ENCODE data around the gene INSM1.

Gene INSM1

GRCh38 chr20:20406306-20406705 lies 38.4 kb downstream of the INSM1 start:
- TF ChIP-seq CTCF (IDR thresholded peaks at IDR 0.05; ENCODE audit: low read depth, low read length, missing control alignments): no peak
- in situ Hi-C loops (cut with HindIII; ENCODE audit: low sequenced_read_pairs): no loop called here
- DNase-seq (ENCODE audit: low read depth): no peak
- no peak overlapping the region for H3K4me3 ChIP-seq (ENCODE audit: low read depth, low read length)

- peak; percentile 26 for TF ChIP-seq CTCF (IDR thresholded peaks at IDR 0.05; ENCODE audit: low read depth, low read length, missing control alignments)
- peak; percentile 11 for DNase-seq (ENCODE audit: low read depth)
- H3K4me3 ChIP-seq (ENCODE audit: low read depth, low read length): no peak overlapping the region
- in situ Hi-C loops (cut with HindIII; ENCODE audit: low sequenced_read_pairs): no loop called here
Observed at GRCh38 chr20:20407891-20408805, 40.2 kb downstream of the INSM1 start.

- no peak for TF ChIP-seq CTCF (IDR thresholded peaks at IDR 0.05; ENCODE audit: low read depth, low read length, missing control alignments)
- in situ Hi-C loops (cut with HindIII; ENCODE audit: low sequenced_read_pairs): no loop called here
- no peak overlapping the region for H3K4me3 ChIP-seq (ENCODE audit: low read depth, low read length)
- DNase-seq (ENCODE audit: low read depth): no peak
Observed at GRCh38 chr20:20409331-20409730, 41.4 kb downstream of the INSM1 start.

- no peak overlapping the region for H3K4me3 ChIP-seq (ENCODE audit: low read depth, low read length)
- DNase-seq (ENCODE audit: low read depth): no peak
- in situ Hi-C loops (cut with HindIII; ENCODE audit: low sequenced_read_pairs): no loop called here
- TF ChIP-seq CTCF (IDR thresholded peaks at IDR 0.05; ENCODE audit: low read depth, low read length, missing control alignments): no peak
Observed at GRCh38 chr20:20410678-20411077, 42.8 kb downstream of the INSM1 start.

- H3K4me3 ChIP-seq (ENCODE audit: low read depth, low read length): no peak overlapping the region
- TF ChIP-seq CTCF (IDR thresholded peaks at IDR 0.05; ENCODE audit: low read depth, low read length, missing control alignments): no peak
- no peak for DNase-seq (ENCODE audit: low read depth)
- in situ Hi-C loops (cut with HindIII; ENCODE audit: low sequenced_read_pairs): no loop called here
Observed at GRCh38 chr20:20411402-20411801, 43.5 kb downstream of the INSM1 start.

- H3K4me3 ChIP-seq (ENCODE audit: low read depth, low read length): no peak overlapping the region
- in situ Hi-C loops (cut with HindIII; ENCODE audit: low sequenced_read_pairs): no loop called here
- no peak for DNase-seq (ENCODE audit: low read depth)
- TF ChIP-seq CTCF (IDR thresholded peaks at IDR 0.05; ENCODE audit: low read depth, low read length, missing control alignments): no peak
Observed at GRCh38 chr20:20411836-20412235, 43.9 kb downstream of the INSM1 start.
